Stimulated activated CD4-positive, alpha-beta T cell treated with anti-CD3 and anti-CD28 coated beads, Interleukin-1b, Interleukin-23, amount 100 ng/mL, for 4 hours (primary cell): Measurements from ENCODE around the gene RAB9B.

Source experiments
- DNase-seq, 2 donors: peaks; one replicate each; pipeline ENCODE4 v3.0.0-alpha.2; 2020; ENCODE audit warnings: low read depth in 2 of 2

The RAB9B gene

GRCh38 chrX:103811858-103812257 lies 20.2 kb downstream of the RAB9B start:
- no peak for DNase-seq

- no peak for DNase-seq
Observed at GRCh38 chrX:103806862-103807474, 25.1 kb downstream of the RAB9B start.

GRCh38 chrX:103805860-103806259 lies 26.2 kb downstream of the RAB9B start:
- no peak for DNase-seq

- no peak for DNase-seq
Observed at GRCh38 chrX:103800318-103800717, 31.7 kb downstream of the RAB9B start.

- DNase-seq: no peak
Observed at GRCh38 chrX:103797691-103798090, 34.4 kb downstream of the RAB9B start.

GRCh38 chrX:103794119-103794518 lies 37.9 kb downstream of the RAB9B start:
- DNase-seq: no peak

- DNase-seq: no peak
Observed at GRCh38 chrX:103793545-103793940, 38.5 kb downstream of the RAB9B start.

- DNase-seq: no peak
Observed at GRCh38 chrX:103792916-103793544, 39.0 kb downstream of the RAB9B start.

GRCh38 chrX:103791826-103792485 lies 40.1 kb downstream of the RAB9B start:
- no peak for DNase-seq

GRCh38 chrX:103791228-103791627 lies 40.8 kb downstream of the RAB9B start:
- no peak for DNase-seq

GRCh38 chrX:103789004-103789403 lies 43.1 kb downstream of the RAB9B start:
- DNase-seq: no peak

- no peak for DNase-seq
Observed at GRCh38 chrX:103783971-103784370, 48.1 kb downstream of the RAB9B start.

GRCh38 chrX:103783196-103783595 lies 48.9 kb downstream of the RAB9B start:
- no peak for DNase-seq

GRCh38 chrX:103782640-103783039 lies 49.4 kb downstream of the RAB9B start:
- DNase-seq: no peak

GRCh38 chrX:103781706-103782105 lies 50.4 kb downstream of the RAB9B start:
- DNase-seq: no peak

- no peak for DNase-seq
Observed at GRCh38 chrX:103781062-103781402, 51.0 kb downstream of the RAB9B start.

GRCh38 chrX:103780336-103781061 lies 51.6 kb downstream of the RAB9B start:
- no peak for DNase-seq

- no peak for DNase-seq
Observed at GRCh38 chrX:103779141-103779789, 52.8 kb downstream of the RAB9B start.

- no peak for DNase-seq
Observed at GRCh38 chrX:103776546-103776945, 55.5 kb downstream of the RAB9B start, which contains the start of gene PLP1. PLP1 (plus strand) TSS chrX:103776840; CDS start chrX:103776996, 156 bp downstream.

GRCh38 chrX:103774070-103774642 lies 57.9 kb downstream of the RAB9B start:
- no peak for DNase-seq

GRCh38 chrX:103773445-103773844 lies 58.6 kb downstream of the RAB9B start:
- DNase-seq: no peak
